HEK293 (cell line): ENCODE data around the gene SECTM1.
A peak's percentile ranks its signal among the peaks of the same experiment; 100 is the strongest.

Experiments used
- CTCF ChIA-PET: fragments of 350-600 bp; formaldehyde crosslinking; extraction: SDS; loops from one replicate; lab custom pipeline; 2021; ENCODE audit warnings: antibody characterized with exemption; lab: Yijun Ruan, JAX
- POLR2A ChIA-PET: fragments of 300-600 bp; formaldehyde crosslinking; extraction: SDS; loops from one replicate; lab custom pipeline; 2020; ENCODE audit warnings: antibody characterized with exemption, inconsistent platforms; lab: Yijun Ruan, JAX
- H3K27ac ChIP-seq: fragments of 200-500 bp; sonication (Bioruptor generic); 2 replicates; pipeline ENCODE4 v1.5.1; 2014; ENCODE audit warnings: low read depth, low read length, control low read depth, inconsistent platforms; ENCODE audit errors: extremely low read depth
- H3K36me3 ChIP-seq, 2 experiments: fragments of 200-500 bp in 1 of 2; sonication (Bioruptor generic) in 1 of 2; 1 replicate in 1 of 2; 2 replicates in 1 of 2; pipeline ENCODE4 v1.5.1; 2014 to 2017; ENCODE audit warnings: inconsistent platforms in 2 of 2, low read length in 2 of 2; ENCODE audit not compliant: control insufficient read depth in 2 of 2, insufficient read depth in 1 of 2
- H3K4me1 ChIP-seq: fragments of 200-500 bp; sonication (Bioruptor generic); 2 replicates; pipeline ENCODE4 v1.5.1; 2014; ENCODE audit warnings: mild to moderate bottlenecking, low read length, inconsistent platforms; ENCODE audit not compliant: control insufficient read depth, insufficient read depth
- H3K4me3 ChIP-seq: 2 replicates; pipeline ENCODE4 v1.5.1; 2011; ENCODE audit warnings: low read depth, mild to moderate bottlenecking, control low read depth, low read length, moderate library complexity
- H3K9me3 ChIP-seq: fragments of 200-500 bp; sonication (Bioruptor generic); 2 replicates; pipeline ENCODE4 v1.5.1; 2014; ENCODE audit warnings: low read depth, low read length, inconsistent platforms; ENCODE audit not compliant: control insufficient read depth, insufficient read depth
- EGR2 ChIP-seq: fragments of 450-650 bp; formaldehyde crosslinking; IDR thresholded peaks from 2 replicates; pipeline ENCODE4 v1.5.1; 2016; ENCODE audit warnings: low read depth, missing biosample characterization, missing genetic modification characterization
- ELK4 ChIP-seq: IDR thresholded peaks from 2 replicates; pipeline ENCODE4 v1.6.1; 2011; ENCODE audit warnings: mild to moderate bottlenecking, low read depth, low read length, borderline replicate concordance
- GLIS2 ChIP-seq: fragments of 450-650 bp; formaldehyde crosslinking; IDR thresholded peaks from 2 replicates; pipeline ENCODE4 v1.5.1; 2016; ENCODE audit warnings: missing biosample characterization, missing genetic modification characterization
- HOXD13 ChIP-seq: sonication (generic); formaldehyde crosslinking; IDR thresholded peaks from 2 replicates; pipeline ENCODE4 v1.8.0; 2022; ENCODE audit warnings: missing genetic modification reagents, borderline replicate concordance
- KLF1 ChIP-seq: fragments of 450-650 bp; formaldehyde crosslinking; IDR thresholded peaks from 2 replicates; pipeline ENCODE4 v1.5.1; 2016; ENCODE audit warnings: missing biosample characterization, missing genetic modification characterization
- KLF8 ChIP-seq: fragments of 450-650 bp; formaldehyde crosslinking; IDR thresholded peaks from 2 replicates; pipeline ENCODE4 v1.5.1; 2016; ENCODE audit warnings: missing biosample characterization, missing genetic modification characterization
- SCRT1 ChIP-seq: fragments of 450-650 bp; formaldehyde crosslinking; IDR thresholded peaks from 2 replicates; pipeline ENCODE4 v1.5.1; 2016; ENCODE audit warnings: missing biosample characterization, missing genetic modification characterization, borderline replicate concordance
- SP7 ChIP-seq: fragments of 450-650 bp; formaldehyde crosslinking; IDR thresholded peaks from 2 replicates; pipeline ENCODE4 v1.5.1; 2016; ENCODE audit warnings: missing biosample characterization, missing genetic modification characterization
- TSHZ1 ChIP-seq: fragments of 450-650 bp; formaldehyde crosslinking; IDR thresholded peaks from 2 replicates; pipeline ENCODE4 v1.5.1; 2016; ENCODE audit warnings: missing biosample characterization, missing genetic modification characterization, borderline replicate concordance
- ZBTB1 ChIP-seq: fragments of 450-650 bp; formaldehyde crosslinking; IDR thresholded peaks from 2 replicates; pipeline ENCODE4 v1.5.1; 2016; ENCODE audit warnings: missing biosample characterization, missing genetic modification characterization
- ZBTB7A ChIP-seq: fragments of 450-650 bp; formaldehyde crosslinking; IDR thresholded peaks from 2 replicates; pipeline ENCODE4 v1.5.1; 2016; ENCODE audit warnings: low read depth, missing biosample characterization, missing genetic modification characterization
- ZFHX2 ChIP-seq: fragments of 450-650 bp; formaldehyde crosslinking; conservative IDR thresholded peaks from 2 replicates; pipeline ENCODE4 v1.5.1; 2016; ENCODE audit warnings: missing biosample characterization, missing genetic modification characterization
- ZNF112 ChIP-seq: fragments of 450-650 bp; formaldehyde crosslinking; IDR thresholded peaks from 2 replicates; pipeline ENCODE4 v1.5.0; 2017; ENCODE audit warnings: missing biosample characterization, missing genetic modification characterization
- ZNF121 ChIP-seq: fragments of 450-650 bp; formaldehyde crosslinking; IDR thresholded peaks from 2 replicates; pipeline ENCODE4 v1.5.1; 2016; ENCODE audit warnings: missing biosample characterization, missing genetic modification characterization
- ZNF140 ChIP-seq: fragments of 450-650 bp; formaldehyde crosslinking; IDR thresholded peaks from 2 replicates; pipeline ENCODE4 v1.5.1; 2016; ENCODE audit warnings: missing biosample characterization, missing genetic modification characterization
- ZNF18 ChIP-seq: fragments of 450-650 bp; formaldehyde crosslinking; IDR thresholded peaks from 2 replicates; pipeline ENCODE4 v1.5.1; 2016; ENCODE audit warnings: missing biosample characterization, missing genetic modification characterization
- ZNF211 ChIP-seq: fragments of 450-650 bp; formaldehyde crosslinking; IDR thresholded peaks from 2 replicates; pipeline ENCODE4 v1.5.1; 2016; ENCODE audit warnings: low read depth, missing biosample characterization, missing genetic modification characterization
- ZNF214 ChIP-seq: fragments of 450-650 bp; formaldehyde crosslinking; IDR thresholded peaks from 2 replicates; pipeline ENCODE4 v1.5.1; 2017; ENCODE audit warnings: missing biosample characterization, mild to moderate bottlenecking, missing genetic modification characterization, borderline replicate concordance
- ZNF23 ChIP-seq: fragments of 450-650 bp; formaldehyde crosslinking; IDR thresholded peaks from 2 replicates; pipeline ENCODE4 v1.5.1; 2016; ENCODE audit warnings: missing biosample characterization, missing genetic modification characterization, borderline replicate concordance
- ZNF266 ChIP-seq: fragments of 450-650 bp; formaldehyde crosslinking; IDR thresholded peaks from 2 replicates; pipeline ENCODE4 v1.5.1; 2016; ENCODE audit warnings: missing biosample characterization, missing genetic modification characterization, low read depth
- ZNF324 ChIP-seq: fragments of 450-650 bp; formaldehyde crosslinking; IDR thresholded peaks from 2 replicates; pipeline ENCODE4 v1.5.1; 2016; ENCODE audit warnings: missing biosample characterization, missing genetic modification characterization
- ZNF350 ChIP-seq: fragments of 450-650 bp; formaldehyde crosslinking; IDR thresholded peaks from 2 replicates; pipeline ENCODE4 v1.5.0; 2017; ENCODE audit warnings: missing biosample characterization, mild to moderate bottlenecking, missing genetic modification characterization
- ZNF366 ChIP-seq: fragments of 450-650 bp; formaldehyde crosslinking; conservative IDR thresholded peaks from 2 replicates; pipeline ENCODE4 v1.5.1; 2016; ENCODE audit warnings: missing biosample characterization, missing genetic modification characterization
- ZNF488 ChIP-seq: fragments of 450-650 bp; formaldehyde crosslinking; IDR thresholded peaks from 2 replicates; pipeline ENCODE4 v1.5.1; 2016; ENCODE audit warnings: missing biosample characterization, missing genetic modification characterization
- ZNF510 ChIP-seq: fragments of 450-650 bp; formaldehyde crosslinking; IDR thresholded peaks from 2 replicates; pipeline ENCODE4 v1.5.1; 2018; ENCODE audit warnings: mild to moderate bottlenecking, missing genetic modification characterization, missing biosample characterization; ENCODE audit not compliant: insufficient replicate concordance
- ZNF544 ChIP-seq: fragments of 450-650 bp; formaldehyde crosslinking; IDR thresholded peaks from 2 replicates; pipeline ENCODE4 v1.5.0; 2017; ENCODE audit warnings: missing biosample characterization, missing genetic modification characterization
- ZNF549 ChIP-seq: fragments of 450-650 bp; IDR thresholded peaks from 2 replicates; pipeline ENCODE4 v1.5.1; 2018; ENCODE audit warnings: missing biosample characterization, missing genetic modification characterization, mild to moderate bottlenecking, inconsistent platforms, moderate library complexity
- ZNF571 ChIP-seq: fragments of 450-650 bp; formaldehyde crosslinking; IDR thresholded peaks from 2 replicates; pipeline ENCODE4 v1.5.0; 2017; ENCODE audit warnings: missing biosample characterization, missing genetic modification characterization
- ZNF585B ChIP-seq: fragments of 450-650 bp; formaldehyde crosslinking; IDR thresholded peaks from 2 replicates; pipeline ENCODE4 v1.5.1; 2016; ENCODE audit warnings: missing biosample characterization, missing genetic modification characterization
- ZNF76 ChIP-seq: fragments of 450-650 bp; formaldehyde crosslinking; IDR thresholded peaks from 2 replicates; pipeline ENCODE4; 2016; ENCODE audit warnings: low read depth, missing biosample characterization, missing genetic modification characterization, borderline replicate concordance
- ZNF830 ChIP-seq: fragments of 450-650 bp; IDR thresholded peaks from 2 replicates; pipeline ENCODE4 v1.5.0; 2018; ENCODE audit warnings: missing biosample characterization, missing genetic modification characterization, low read depth, mild to moderate bottlenecking, moderate library complexity

Gene SECTM1

GRCh38 chr17:82323514-82324234 is 9.9 kb downstream of the SECTM1 start:
- CTCF ChIA-PET, result interaction anchor here (0.5 to 1.7 kb wide), 3 partner anchors 21 to 87 kb away, joined by 3 to 4 read pairs (median 3); no protein-coding TSS in a partner anchor
- POLR2A ChIA-PET, result interaction anchor here (0.6 kb wide), 1 partner anchor 409 kb away, joined by 3 read pairs; no protein-coding TSS in a partner anchor
- Histone ChIP-seq H3K27ac (no peak overlapping the region), H3K4me1 (peaks cover 6% of the 10 kb centered on the region; the same call in 1 of the 2 replicates), H3K4me3 (no peak overlapping the region), H3K36me3 (no peaks in the 10 kb centered on the region), H3K9me3 (no peaks in the 10 kb centered on the region)
- no peak for TF ChIP-seq ZNF112 (tag by site-specific recombination)
- TF ChIP-seq ELK4, result no peak
- no peak for TF ChIP-seq ZBTB1
- TF ChIP-seq ZNF830 (tag by site-specific recombination), result no peak
- TF ChIP-seq ZNF366 (tag by site-specific recombination), result no peak
- no peak for TF ChIP-seq ZNF488 (tag by site-specific recombination)
- TF ChIP-seq ZNF544 (tag by site-specific recombination), result no peak
- no peak for TF ChIP-seq ZNF214 (tag by site-specific recombination)
- peak; percentile 90 for TF ChIP-seq EGR2 (tag by site-specific recombination)
- no peak for TF ChIP-seq ZNF549 (tag by site-specific recombination)
- no peak for TF ChIP-seq HOXD13 (CRISPR knock-in tag)
- peak; percentile 91 for TF ChIP-seq ZFHX2 (tag by site-specific recombination)
- no peak for TF ChIP-seq TSHZ1 (tag by site-specific recombination)
- TF ChIP-seq KLF8, result peak; percentile 23; the same call in 1 of the 2 replicates
- TF ChIP-seq SP7, result no peak
- TF ChIP-seq SCRT1 (tag by site-specific recombination), result no peak
- no peak for TF ChIP-seq ZNF140 (tag by site-specific recombination)
- TF ChIP-seq ZNF571 (tag by site-specific recombination), result no peak
- no peak for TF ChIP-seq ZNF18
- no peak for TF ChIP-seq ZNF23 (tag by site-specific recombination)
- TF ChIP-seq ZNF266 (tag by site-specific recombination), result no peak
- TF ChIP-seq ZNF324 (tag by site-specific recombination), result no peak
- no peak for TF ChIP-seq ZNF121 (tag by site-specific recombination)
- no peak for TF ChIP-seq ZNF76 (tag by site-specific recombination)
- TF ChIP-seq ZNF211 (tag by site-specific recombination), result no peak
- no peak for TF ChIP-seq ZNF585B (tag by site-specific recombination)
- TF ChIP-seq GLIS2 (tag by site-specific recombination), result peak; percentile 55; the same call in 1 of the 2 replicates
- no peak for TF ChIP-seq ZNF350 (tag by site-specific recombination)
- TF ChIP-seq ZBTB7A, result 0 out of 2 replicates have a peak, but pooled peaks have one; percentile 28
- TF ChIP-seq KLF1, result peak; percentile 32; the same call in 1 of the 2 replicates
- no peak for TF ChIP-seq ZNF510 (tag by site-specific recombination)
